GM23338 (cell line): ENCODE results near the gene PRDM10. TPM values are rescaled to one million over a fixed set of nuclear protein-coding genes. Genes with fewer than 3 reads are reported as not detected.
"Not testable (repeated sequence)": the region's sequence is repeated elsewhere in the genome, so short reads cannot be mapped to it uniquely, and the experiment has no call there.

Experiments used
- ATAC-seq: fragments of 200-7000 bp; cut with Tn5 transposase; 3 replicates; pipeline ENCODE4 v1.9.1; 2020
- DNase-seq: peaks from one replicate; pipeline ENCODE4 v3.0.0-alpha.2; 2015; ENCODE audit warnings: low spot score
- H2AFZ ChIP-seq: fragments of 200-600 bp; sonication (generic); 2 replicates; pipeline ENCODE4 v1.8.0; 2016; ENCODE audit warnings: antibody characterized with exemption, mild to moderate bottlenecking, moderate library complexity
- H3F3A ChIP-seq: fragments of 200-600 bp; sonication (generic); replicated peaks from 2 replicates; pipeline ENCODE4 v1.8.0; 2017; ENCODE audit warnings: antibody characterized with exemption, mixed run types, low read depth
- H3K27ac ChIP-seq: fragments of 200-600 bp; sonication (generic); 2 replicates; pipeline ENCODE4 v1.6.1; 2016; ENCODE audit warnings: low read depth
- H3K27me3 ChIP-seq: fragments of 200-600 bp; sonication (generic); 2 replicates; pipeline ENCODE4 v1.8.0; 2016; ENCODE audit warnings: mild to moderate bottlenecking, mixed run types, moderate library complexity; ENCODE audit not compliant: insufficient read depth
- H3K36me3 ChIP-seq: fragments of 200-600 bp; sonication (generic); 2 replicates; pipeline ENCODE4 v1.8.0; 2016; ENCODE audit warnings: mild to moderate bottlenecking; ENCODE audit not compliant: insufficient read depth
- H3K4me1 ChIP-seq: fragments of 200-600 bp; sonication (generic); 2 replicates; pipeline ENCODE4 v1.8.0; 2016; ENCODE audit warnings: mild to moderate bottlenecking, moderate library complexity; ENCODE audit not compliant: insufficient read depth
- H3K4me2 ChIP-seq: fragments of 200-600 bp; sonication (generic); 2 replicates; pipeline ENCODE4 v1.7.1; 2017; ENCODE audit warnings: mixed run types
- H3K4me3 ChIP-seq: fragments of 200-600 bp; sonication (generic); 2 replicates; pipeline ENCODE4 v1.6.1; 2016; ENCODE audit warnings: mixed run types
- H3K79me2 ChIP-seq: fragments of 200-600 bp; sonication (generic); replicated peaks from 2 replicates; pipeline ENCODE4 v1.8.0; 2017; ENCODE audit warnings: mild to moderate bottlenecking; ENCODE audit not compliant: insufficient read depth
- H3K9me2 ChIP-seq: fragments of 200-600 bp; sonication (generic); 2 replicates; pipeline ENCODE4 v1.8.0; 2017; ENCODE audit not compliant: insufficient read depth
- H4K20me1 ChIP-seq: fragments of 200-600 bp; sonication (generic); replicated peaks from 2 replicates; pipeline ENCODE4 v1.8.0; 2017; ENCODE audit warnings: mild to moderate bottlenecking; ENCODE audit not compliant: insufficient read depth
- H3K27ac Mint-ChIP-seq: 2 replicates; pipeline ENCODE4 v1.8.0; 2020; ENCODE audit warnings: inconsistent platforms, mild to moderate bottlenecking, moderate library complexity, mixed read lengths
- H3K27me3 Mint-ChIP-seq: 3 replicates; pipeline ENCODE4 v1.8.0; 2022; ENCODE audit warnings: low read depth, mild to moderate bottlenecking, moderate library complexity, mixed read lengths, inconsistent platforms; ENCODE audit not compliant: insufficient read depth, poor library complexity
- H3K36me3 Mint-ChIP-seq: 3 replicates; pipeline ENCODE4 v1.8.0; 2021; ENCODE audit warnings: low read depth, mild to moderate bottlenecking, inconsistent platforms, moderate library complexity, mixed read lengths
- H3K4me1 Mint-ChIP-seq: 3 replicates; pipeline ENCODE4 v1.8.0; 2020; ENCODE audit warnings: mild to moderate bottlenecking, inconsistent platforms, mixed read lengths
- H3K4me3 Mint-ChIP-seq: 3 replicates; pipeline ENCODE4 v1.8.0; 2021; ENCODE audit warnings: moderate library complexity, mild to moderate bottlenecking, inconsistent platforms, mixed read lengths
- H3K9me3 Mint-ChIP-seq: 3 replicates; pipeline ENCODE4 v1.8.0; 2020; ENCODE audit warnings: moderate library complexity, mild to moderate bottlenecking, inconsistent platforms, mixed read lengths
- CREB1 ChIP-seq: fragments of 250-450 bp; sonication (Bioruptor Pico); IDR thresholded peaks from 2 replicates; pipeline ENCODE4 v1.5.0; 2020; ENCODE audit warnings: low read depth, mild to moderate bottlenecking, moderate library complexity
- CTCF ChIP-seq, 2 experiments: fragments of 200-600 bp in 1 of 2; sonication (generic) in 1 of 2; conservative IDR thresholded peaks; 2 replicates each; pipeline versions ENCODE4 v1.5.1 to v1.6.1; 2016 to 2017; ENCODE audit warnings: antibody characterized with exemption in 2 of 2, low read depth in 2 of 2, mild to moderate bottlenecking in 2 of 2, moderate library complexity in 1 of 2
- ETS1 ChIP-seq: IDR thresholded peaks from 2 replicates; pipeline ENCODE4 v1.6.1; 2016; ENCODE audit warnings: antibody characterized with exemption
- EZH2phosphoT487 ChIP-seq: fragments of 200-600 bp; sonication (generic); IDR thresholded peaks from one replicate; pipeline ENCODE4 v1.8.1; 2018; ENCODE audit warnings: antibody characterized with exemption; ENCODE audit not compliant: unreplicated experiment
- JUNB ChIP-seq: IDR thresholded peaks from one replicate; pipeline ENCODE4 v1.6.1; 2016; ENCODE audit warnings: antibody characterized with exemption; ENCODE audit not compliant: unreplicated experiment
- POLR2AphosphoS5 ChIP-seq: IDR thresholded peaks from 2 replicates; pipeline ENCODE4 v1.6.1; 2016; ENCODE audit warnings: antibody characterized with exemption, low read depth
- REST ChIP-seq: IDR thresholded peaks from one replicate; pipeline ENCODE4 v1.6.1; 2018; ENCODE audit warnings: antibody characterized with exemption; ENCODE audit not compliant: unreplicated experiment
- STAT1 ChIP-seq: IDR thresholded peaks from one replicate; pipeline ENCODE4 v1.6.1; 2016; ENCODE audit warnings: antibody characterized with exemption; ENCODE audit not compliant: unreplicated experiment
- ZNF114 ChIP-seq: fragments of 250-450 bp; sonication (Bioruptor Pico); IDR thresholded peaks from 2 replicates; pipeline ENCODE4 v1.5.0; 2020; ENCODE audit warnings: mild to moderate bottlenecking, moderate library complexity
- ZNF331 ChIP-seq: fragments of 250-450 bp; sonication (Bioruptor Pico); IDR thresholded peaks from 2 replicates; pipeline ENCODE4 v1.5.0; 2020; ENCODE audit warnings: low read depth, mild to moderate bottlenecking, moderate library complexity
- polyA plus RNA-seq: library from polyadenylated mRNA; unstranded; fragments of >200 nt; fragmentation: Nextera tagmentation; extraction: Ambion mirVana; gene quantifications from 2 replicates; pipeline ENCODE4 v1.2.1, GENCODE V29; 2016
- total RNA-seq: library from RNA; depleted of rRNA; stranded (reverse); fragments of >200 nt; shearing (Covaris generic); gene quantifications from 2 replicates; pipeline ENCODE4 v1.2.3, GENCODE V29; 2014

The PRDM10 gene
- total and polyA plus RNA-seq, 2 experiments from 2014 or later = 5.2 to 14.9 TPM

GRCh38 chr11:129955282-129955681 is 47.4 kb downstream of the PRDM10 start (continued):
- no peak for TF ChIP-seq EZH2phosphoT487

GRCh38 chr11:129954703-129955102 is 47.9 kb downstream of the PRDM10 start:
- not testable (repeated sequence) for H3K4me1 Mint-ChIP-seq, H3K4me3 ChIP-seq, H3K4me3 Mint-ChIP-seq, H3K4me2 ChIP-seq, H3K27ac ChIP-seq, ATAC-seq, H3K9me2 ChIP-seq, H2AFZ ChIP-seq, DNase-seq, H3F3A ChIP-seq, H3K27ac Mint-ChIP-seq, H3K79me2 ChIP-seq, H3K9me3 Mint-ChIP-seq, H3K27me3 ChIP-seq, H3K27me3 Mint-ChIP-seq, H3K4me1 ChIP-seq, H3K36me3 ChIP-seq, H4K20me1 ChIP-seq
- peaks cover 23% of the 10 kb centered on the region; the same call in 2 of the 3 replicates for H3K36me3 Mint-ChIP-seq

GRCh38 chr11:129951866-129952262 is 50.8 kb downstream of the PRDM10 start:
- DNase-seq = no peak
- H3K27ac Mint-ChIP-seq = no peak overlapping the region
- Histone ChIP-seq H3F3A (no peaks in the 10 kb centered on the region), H3K9me2 (no peaks in the 10 kb centered on the region), H2AFZ (no peak overlapping the region), H3K4me1 (no peaks in the 10 kb centered on the region; the same call in 1 of the 2 replicates), H3K36me3 (no peaks in the 10 kb centered on the region), H4K20me1 (peaks cover 5% of the 10 kb centered on the region; the same call in 1 of the 2 replicates), H3K27ac (no peak overlapping the region), H3K4me3 (no peak overlapping the region), H3K4me2 (no peak overlapping the region), H3K27me3 (no peaks in the 10 kb centered on the region), H3K79me2 (no peaks in the 10 kb centered on the region)
- peaks cover 23% of the 10 kb centered on the region for H3K4me1 Mint-ChIP-seq
- no peaks in the 10 kb centered on the region for H3K27me3 Mint-ChIP-seq
- no peak for ATAC-seq
- peaks cover 11% of the 10 kb centered on the region; the same call in 1 of the 3 replicates for H3K36me3 Mint-ChIP-seq
- H3K4me3 Mint-ChIP-seq = no peak overlapping the region
- H3K9me3 Mint-ChIP-seq = no peaks in the 10 kb centered on the region
- TF ChIP-seq REST = no peak
- TF ChIP-seq ETS1 = no peak
- TF ChIP-seq EZH2phosphoT487 = no peak
- TF ChIP-seq ZNF331 (CRISPR knock-in tag) = no peak
- no peak for TF ChIP-seq POLR2AphosphoS5
- no peak for TF ChIP-seq CREB1 (CRISPR knock-in tag)
- no peak for TF ChIP-seq JUNB
- TF ChIP-seq ZNF114 (CRISPR knock-in tag) = no peak
- TF ChIP-seq STAT1 = no peak
- no peak for TF ChIP-seq CTCF (conservative IDR thresholded peaks at IDR 0.05; ENCODE audit: low read depth in 2 of 2)
